ENCODE results near the gene RAB10. TPM values are rescaled to one million over a fixed set of nuclear protein-coding genes. Genes with fewer than 3 reads are reported as not detected.

RAB10 gene
- total RNA-seq, 1 experiment from 2014 or later, result 167 TPM

DNA sequence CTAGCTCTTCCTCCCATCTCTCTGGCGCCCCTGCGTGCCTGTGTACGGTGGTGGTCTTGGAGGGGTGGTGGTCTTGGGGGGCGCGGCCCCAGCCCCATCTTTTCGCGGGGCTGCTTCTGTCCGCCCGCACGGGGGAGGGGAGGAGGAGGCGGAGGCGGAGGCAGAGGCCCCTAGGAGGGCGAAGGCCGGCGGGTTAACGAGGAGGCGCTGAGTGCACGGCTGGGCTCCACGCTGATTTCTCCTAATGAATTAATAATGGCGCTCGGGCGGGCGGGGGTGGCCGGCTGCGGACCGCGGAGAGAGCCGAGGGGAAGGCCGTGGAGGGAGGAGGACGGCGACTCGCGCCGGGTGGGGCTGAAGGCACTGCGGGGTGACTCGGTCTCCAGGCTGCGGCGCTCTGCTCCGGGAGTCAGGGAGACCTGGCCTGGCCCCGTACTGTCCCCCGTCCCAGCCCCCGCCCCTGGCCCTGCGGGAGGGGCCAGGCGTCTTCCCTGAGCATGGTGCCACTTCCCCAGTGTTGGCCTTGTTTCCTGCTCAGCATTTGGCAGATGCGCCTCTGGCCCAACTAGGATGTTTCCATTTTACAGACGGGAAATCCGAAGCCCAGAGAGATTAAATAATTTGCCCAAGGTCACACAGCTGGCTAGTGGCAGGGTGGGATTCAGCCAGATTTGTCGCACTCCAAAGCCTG, 145.0 kb downstream of the RAB10 start:
- intact Hi-C loops (cut with micrococcal nuclease), result no loop called here
- H3K4me2 ChIP-seq (ENCODE audit: low read length), result no peak overlapping the region
- no peak for ATAC-seq
- TF ChIP-seq FOSL1 (IDR thresholded peaks at IDR 0.05; ENCODE audit: low read depth), result no peak
- TF ChIP-seq CEBPB (IDR thresholded peaks at IDR 0.05; ENCODE audit: low read depth), result no peak
- no peak for TF ChIP-seq YY1 (IDR thresholded peaks at IDR 0.05; ENCODE audit: extremely low read depth, insufficient replicate concordance, low read depth, low read length)
- TF ChIP-seq POLR2AphosphoS5 (IDR thresholded peaks at IDR 0.05; ENCODE audit: low read depth, low read length), result no peak
- TF ChIP-seq EZH2 (IDR thresholded peaks at IDR 0.05), result no peak
- no peak for TF ChIP-seq EZH2phosphoT487 (IDR thresholded peaks at IDR 0.05; ENCODE audit: borderline replicate concordance)
- TF ChIP-seq TCF7L2 (IDR thresholded peaks at IDR 0.05; ENCODE audit: borderline replicate concordance, extremely low read depth, insufficient read depth, insufficient read length), result no peak
- TF ChIP-seq ELF1 (IDR thresholded peaks at IDR 0.05; ENCODE audit: borderline replicate concordance, low read depth), result no peak
- no peak for TF ChIP-seq SRF (IDR thresholded peaks at IDR 0.05; ENCODE audit: low read depth)
- TF ChIP-seq, protein P1, sequence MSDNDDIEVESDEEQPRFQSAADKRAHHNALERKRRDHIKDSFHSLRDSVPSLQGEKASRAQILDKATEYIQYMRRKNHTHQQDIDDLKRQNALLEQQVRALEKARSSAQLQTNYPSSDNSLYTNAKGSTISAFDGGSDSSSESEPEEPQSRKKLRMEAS (IDR thresholded peaks at IDR 0.05), result no peak
- no peak for TF ChIP-seq SIN3A (IDR thresholded peaks at IDR 0.05; ENCODE audit: low read depth)
- TF ChIP-seq EGR1 (IDR thresholded peaks at IDR 0.05; ENCODE audit: low read depth), result no peak
- no peak for TF ChIP-seq ZFX (IDR thresholded peaks at IDR 0.05)
- TF ChIP-seq CBX3 (IDR thresholded peaks at IDR 0.05; ENCODE audit: low read depth), result no peak
- TF ChIP-seq, protein P2, sequence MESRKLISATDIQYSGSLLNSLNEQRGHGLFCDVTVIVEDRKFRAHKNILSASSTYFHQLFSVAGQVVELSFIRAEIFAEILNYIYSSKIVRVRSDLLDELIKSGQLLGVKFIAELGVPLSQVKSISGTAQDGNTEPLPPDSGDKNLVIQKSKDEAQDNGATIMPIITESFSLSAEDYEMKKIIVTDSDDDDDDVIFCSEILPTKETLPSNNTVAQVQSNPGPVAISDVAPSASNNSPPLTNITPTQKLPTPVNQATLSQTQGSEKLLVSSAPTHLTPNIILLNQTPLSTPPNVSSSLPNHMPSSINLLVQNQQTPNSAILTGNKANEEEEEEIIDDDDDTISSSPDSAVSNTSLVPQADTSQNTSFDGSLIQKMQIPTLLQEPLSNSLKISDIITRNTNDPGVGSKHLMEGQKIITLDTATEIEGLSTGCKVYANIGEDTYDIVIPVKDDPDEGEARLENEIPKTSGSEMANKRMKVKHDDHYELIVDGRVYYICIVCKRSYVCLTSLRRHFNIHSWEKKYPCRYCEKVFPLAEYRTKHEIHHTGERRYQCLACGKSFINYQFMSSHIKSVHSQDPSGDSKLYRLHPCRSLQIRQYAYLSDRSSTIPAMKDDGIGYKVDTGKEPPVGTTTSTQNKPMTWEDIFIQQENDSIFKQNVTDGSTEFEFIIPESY (IDR thresholded peaks at IDR 0.05; ENCODE audit: extremely low read depth, insufficient replicate concordance, low read length), result no peak
- no peak for TF ChIP-seq RAD21 (IDR thresholded peaks at IDR 0.05; ENCODE audit: low read depth)
- TF ChIP-seq, protein P3, sequence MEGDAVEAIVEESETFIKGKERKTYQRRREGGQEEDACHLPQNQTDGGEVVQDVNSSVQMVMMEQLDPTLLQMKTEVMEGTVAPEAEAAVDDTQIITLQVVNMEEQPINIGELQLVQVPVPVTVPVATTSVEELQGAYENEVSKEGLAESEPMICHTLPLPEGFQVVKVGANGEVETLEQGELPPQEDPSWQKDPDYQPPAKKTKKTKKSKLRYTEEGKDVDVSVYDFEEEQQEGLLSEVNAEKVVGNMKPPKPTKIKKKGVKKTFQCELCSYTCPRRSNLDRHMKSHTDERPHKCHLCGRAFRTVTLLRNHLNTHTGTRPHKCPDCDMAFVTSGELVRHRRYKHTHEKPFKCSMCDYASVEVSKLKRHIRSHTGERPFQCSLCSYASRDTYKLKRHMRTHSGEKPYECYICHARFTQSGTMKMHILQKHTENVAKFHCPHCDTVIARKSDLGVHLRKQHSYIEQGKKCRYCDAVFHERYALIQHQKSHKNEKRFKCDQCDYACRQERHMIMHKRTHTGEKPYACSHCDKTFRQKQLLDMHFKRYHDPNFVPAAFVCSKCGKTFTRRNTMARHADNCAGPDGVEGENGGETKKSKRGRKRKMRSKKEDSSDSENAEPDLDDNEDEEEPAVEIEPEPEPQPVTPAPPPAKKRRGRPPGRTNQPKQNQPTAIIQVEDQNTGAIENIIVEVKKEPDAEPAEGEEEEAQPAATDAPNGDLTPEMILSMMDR (IDR thresholded peaks at IDR 0.05 in 2 of 3, conservative IDR thresholded peaks at IDR 0.05 in 1 of 3; ENCODE audit: borderline replicate concordance in 1 of 3, insufficient read depth in 1 of 3, low read depth in 2 of 3, low read length in 2 of 3), result no peak
- TF ChIP-seq SP1 (IDR thresholded peaks at IDR 0.05; ENCODE audit: low read depth), result no peak
- ChIA-PET RAD21 (ENCODE audit: low non-redundant PET in 1 of 2, low total read pairs in 2 of 2, uncharacterized antibody in 2 of 2, unreplicated experiment in 2 of 2) (no interaction called here), CTCF (no interaction called here), POLR2A (no interaction called here)
- no peaks in the 10 kb centered on the region for H3K9me2 ChIP-seq (ENCODE audit: insufficient read depth)
- no TSS peak for BruUV-seq (replicated peaks)
- DNase-seq (ENCODE audit: low read depth, low spot score), result no peak
- no peaks in the 10 kb centered on the region for H3K36me3 ChIP-seq (ENCODE audit: control insufficient read depth in 1 of 2, insufficient read depth in 2 of 2, low read length in 2 of 2)
- no peak overlapping the region for H3K27ac ChIP-seq (ENCODE audit: low read depth, low read length)
- no peak overlapping the region for H3K9ac ChIP-seq (ENCODE audit: low read length)
- H3K4me1 ChIP-seq (ENCODE audit: control insufficient read depth in 1 of 2, insufficient read depth in 2 of 2, low read length in 2 of 2), result peaks cover 0 to 3% of the 10 kb centered on the region in 2 experiments; a peak in 1 of 4 replicates
- H4K20me1 ChIP-seq (ENCODE audit: insufficient read depth), result no peaks in the 10 kb centered on the region
- no peak overlapping the region for H2AFZ ChIP-seq (ENCODE audit: low read depth, low read length, poor library complexity, severe bottlenecking)
- H3K9me3 ChIP-seq (ENCODE audit: control insufficient read depth in 1 of 2, insufficient read depth in 1 of 2, low read depth in 1 of 2, low read length in 2 of 2), result no peaks in the 10 kb centered on the region
- H3K79me2 ChIP-seq (ENCODE audit: insufficient read depth, low read length), result peaks cover 6% of the 10 kb centered on the region; the same call in 1 of the 2 replicates
- no peaks in the 10 kb centered on the region for H3K27me3 ChIP-seq (ENCODE audit: insufficient read depth, low read length)
- H3K4me3 ChIP-seq (replicated peaks in 1 of 2; ENCODE audit: low read depth in 1 of 2, low read length in 2 of 2), result no peak overlapping the region

Data from HCT116 (cell line).